Measurements from ENCODE around the gene ABI2. TPM values are rescaled to one million over a fixed set of nuclear protein-coding genes. Genes with fewer than 3 reads are reported as not detected.

The ABI2 gene
- total and polyA plus RNA-seq, 2 experiments from 2014 or later, result 49.8 to 76.8 TPM

GRCh38 chr2:203346612-203347011 lies 18.4 kb downstream of the ABI2 start:
- peak overlapping the region; percentile 10 for H3K27ac ChIP-seq
- H3K27me3 ChIP-seq, result no peaks in the 10 kb centered on the region
- DNase-seq (ENCODE audit: low read depth in 1 of 2, low spot score in 1 of 2), result no peak
- H3K9me3 ChIP-seq (ENCODE audit: low read depth), result no peaks in the 10 kb centered on the region
- H3K36me3 ChIP-seq, result no peaks in the 10 kb centered on the region
- H3K4me3 ChIP-seq, result no peak overlapping the region
- no peak for TF ChIP-seq CTCF (IDR thresholded peaks at IDR 0.05; ENCODE audit: low read depth, low read length)
- peaks cover 14% of the 10 kb centered on the region for H3K4me1 ChIP-seq (ENCODE audit: low read depth)

DNA sequence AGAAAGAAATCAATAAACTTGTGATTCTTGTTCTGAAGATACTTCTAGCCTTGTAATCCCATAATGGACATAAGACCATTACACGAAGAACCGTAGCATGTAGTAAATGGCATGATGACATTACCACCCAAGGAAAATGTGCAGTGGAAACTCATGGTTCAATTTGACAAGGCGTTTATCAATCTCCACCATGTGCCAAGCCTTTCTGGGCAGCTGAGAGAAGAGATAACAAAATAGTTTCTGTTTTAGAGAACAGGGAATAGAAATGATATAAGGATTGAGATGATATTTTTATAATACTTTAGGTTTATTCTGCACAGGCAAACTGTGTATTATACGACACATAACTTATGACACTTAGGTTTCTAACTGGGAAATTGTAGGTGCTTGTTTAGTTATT lies 19.2 kb downstream of the ABI2 start:
- peaks cover 17% of the 10 kb centered on the region for H3K4me1 ChIP-seq (ENCODE audit: low read depth)
- H3K27ac ChIP-seq, result peak overlapping the region; percentile 10
- H3K4me3 ChIP-seq, result no peak overlapping the region
- H3K9me3 ChIP-seq (ENCODE audit: low read depth), result no peaks in the 10 kb centered on the region
- H3K36me3 ChIP-seq, result no peaks in the 10 kb centered on the region
- DNase-seq (ENCODE audit: low read depth in 1 of 2, low spot score in 1 of 2), result no peak
- no peak for TF ChIP-seq CTCF (IDR thresholded peaks at IDR 0.05; ENCODE audit: low read depth, low read length)
- no peaks in the 10 kb centered on the region for H3K27me3 ChIP-seq

GRCh38 chr2:203352604-203353255 lies 24.5 kb downstream of the ABI2 start:
- H3K4me3 ChIP-seq, result no peak overlapping the region
- DNase-seq (ENCODE audit: low read depth in 1 of 2, low spot score in 1 of 2), result no peak

DNA sequence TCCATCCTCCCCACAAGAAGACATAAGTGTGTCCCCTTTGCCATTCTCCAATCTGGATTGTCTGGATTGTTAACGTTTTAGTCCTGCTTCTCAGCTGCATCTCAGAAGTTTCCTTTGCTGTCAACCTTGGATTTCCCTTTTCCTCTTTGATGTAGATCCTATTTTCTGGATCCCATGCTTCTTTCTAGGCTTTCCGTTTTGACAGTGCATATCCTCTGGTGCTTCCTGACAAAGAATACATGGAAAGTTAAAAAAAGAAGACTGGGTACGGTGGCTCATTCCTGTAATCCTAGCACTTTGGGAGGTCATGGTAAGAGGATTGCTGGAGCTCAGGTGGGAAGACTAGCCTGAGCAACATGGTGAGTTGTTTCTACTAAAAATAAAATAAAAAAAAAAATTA lies 26.8 kb downstream of the ABI2 start:
- no peak for TF ChIP-seq CTCF (IDR thresholded peaks at IDR 0.05; ENCODE audit: low read depth, low read length)
- Histone ChIP-seq H3K27me3 (no peaks in the 10 kb centered on the region), H3K4me1 (ENCODE audit: low read depth) (peaks cover 4% of the 10 kb centered on the region), H3K27ac (no peak overlapping the region), H3K36me3 (no peaks in the 10 kb centered on the region), H3K4me3 (no peak overlapping the region), H3K9me3 (ENCODE audit: low read depth) (no peaks in the 10 kb centered on the region)
- DNase-seq (ENCODE audit: low read depth in 1 of 2, low spot score in 1 of 2), result no peak

More at GRCh38 chr2:203352604-203353255, 24.5 kb downstream of the ABI2 start:
- Histone ChIP-seq H3K36me3 (no peaks in the 10 kb centered on the region), H3K27ac (no peak overlapping the region), H3K27me3 (no peaks in the 10 kb centered on the region), H3K4me1 (ENCODE audit: low read depth) (peaks cover 4% of the 10 kb centered on the region), H3K9me3 (ENCODE audit: low read depth) (no peaks in the 10 kb centered on the region)
- no peak for TF ChIP-seq CTCF (IDR thresholded peaks at IDR 0.05; ENCODE audit: low read depth, low read length)

DNA sequence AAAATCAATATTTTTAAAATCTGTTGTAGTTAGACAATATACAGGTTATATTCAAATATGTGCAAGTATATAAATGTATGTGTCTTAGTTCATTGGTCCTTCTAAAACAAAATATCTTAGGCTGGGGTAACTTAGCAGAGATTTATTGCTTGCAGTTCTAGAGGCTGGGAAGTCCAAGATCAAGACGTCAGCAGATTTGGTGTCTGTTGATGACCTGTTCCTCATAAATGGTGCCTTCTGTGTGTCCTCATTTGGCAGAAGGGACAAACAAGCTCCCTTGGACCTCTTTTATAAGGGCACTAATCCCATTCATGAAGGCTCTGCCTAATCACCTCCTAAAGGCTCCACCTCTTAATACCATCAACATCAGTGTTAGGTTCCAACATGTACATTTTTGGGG lies 31.3 kb downstream of the ABI2 start:
- Histone ChIP-seq H3K27me3 (no peaks in the 10 kb centered on the region), H3K4me3 (no peak overlapping the region), H3K9me3 (ENCODE audit: low read depth) (no peaks in the 10 kb centered on the region), H3K27ac (no peak overlapping the region), H3K36me3 (no peaks in the 10 kb centered on the region), H3K4me1 (ENCODE audit: low read depth) (peaks cover 8% of the 10 kb centered on the region)
- DNase-seq (ENCODE audit: low read depth in 1 of 2, low spot score in 1 of 2), result no peak
- no peak for TF ChIP-seq CTCF (IDR thresholded peaks at IDR 0.05; ENCODE audit: low read depth, low read length)

All from cardiac muscle cell (in vitro differentiated cells and primary cell).